ENCODE results near the gene OR10AD1. TPM values are rescaled to one million over a fixed set of nuclear protein-coding genes. Genes with fewer than 3 reads are reported as not detected.

Gene OR10AD1
- polyA plus RNA-seq, 3 donors, result not detected

DNA sequence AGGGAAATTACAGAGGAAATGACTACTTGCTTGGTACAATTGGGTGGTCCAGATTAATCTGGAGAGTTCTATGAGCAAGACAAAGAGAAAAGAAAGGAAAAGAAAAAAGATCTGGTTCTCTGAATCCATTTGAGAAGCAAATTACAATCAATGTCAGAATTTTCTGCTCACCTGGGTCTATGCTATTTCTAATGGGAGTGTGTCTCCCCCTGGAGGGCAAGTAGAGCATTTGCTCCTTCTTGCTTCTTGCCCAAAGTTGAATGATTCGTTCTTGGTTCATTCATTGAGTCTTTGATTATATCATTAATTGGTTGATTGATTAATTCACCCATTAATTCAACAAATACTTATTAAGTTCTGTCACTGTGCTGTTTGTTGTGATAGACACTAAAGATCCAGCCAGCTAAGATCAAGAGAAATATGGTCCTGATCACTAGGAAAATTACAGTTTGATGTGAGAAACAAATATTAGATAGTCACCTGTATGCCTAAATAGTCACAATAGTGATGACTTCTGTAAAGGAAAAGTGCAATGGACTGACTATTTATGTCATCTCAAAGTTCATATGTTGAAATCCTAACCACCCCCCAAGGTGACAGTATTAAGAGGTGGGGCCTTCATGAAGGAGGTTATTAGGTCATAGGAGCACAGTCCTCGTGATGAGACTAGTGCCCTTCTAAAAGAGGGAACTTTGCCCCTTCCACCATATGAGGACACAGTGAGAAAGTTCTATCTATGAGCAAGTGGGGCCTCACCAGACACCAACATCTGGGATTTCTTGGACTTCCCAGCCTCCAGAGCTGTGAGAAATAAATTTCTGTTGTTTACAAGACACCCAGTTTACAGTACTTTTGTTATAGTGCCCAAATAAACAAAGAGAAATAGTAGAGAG, 37.8 kb downstream of the OR10AD1 start:
- Histone ChIP-seq H3K9ac (ENCODE audit: insufficient read depth, low read length, poor library complexity, severe bottlenecking) (no peak overlapping the region), H3K79me2 (ENCODE audit: insufficient read depth, low read length) (no peaks in the 10 kb centered on the region), H3K27me3 (ENCODE audit: control insufficient read depth in 2 of 2, insufficient read depth in 2 of 2, low read length in 2 of 2) (peaks cover 0 to 2% of the 10 kb centered on the region in 2 donors), H3K36me3 (replicated peaks in 1 of 2; ENCODE audit: control insufficient read depth in 1 of 2, insufficient read depth in 2 of 2, low read length in 2 of 2) (no peaks in the 10 kb centered on the region), H3K9me3 (replicated peaks in 1 of 2; ENCODE audit: control insufficient read depth in 1 of 2, insufficient read depth in 1 of 2, low read length in 2 of 2) (no peaks in the 10 kb centered on the region), H3K4me2 (replicated peaks; ENCODE audit: extremely low read depth, low read length, poor library complexity, severe bottlenecking) (no peak overlapping the region), H4K20me1 (ENCODE audit: insufficient read depth, low read length) (no peaks in the 10 kb centered on the region), H3K4me3 (replicated peaks in 1 of 3; ENCODE audit: low read depth in 2 of 3, low read length in 3 of 3) (no peak overlapping the region), H3K4me1 (ENCODE audit: control insufficient read depth in 1 of 2, insufficient read depth in 2 of 2, low read length in 2 of 2) (no peaks in the 10 kb centered on the region), H3K27ac (ENCODE audit: low read depth in 1 of 2, low read length in 2 of 2) (no peak overlapping the region), H2AFZ (ENCODE audit: insufficient read depth, low read depth, low read length, poor library complexity, severe bottlenecking) (no peak overlapping the region)
- WGBS (ENCODE audit: insufficient coverage), result no CpG with 5 or more reads among the region's 2 CpGs
- no peaks in the 10 kb centered on the region for H3K9me3 Mint-ChIP-seq
- H3K4me3 Mint-ChIP-seq, result no peak overlapping the region
- TF ChIP-seq, protein P1, sequence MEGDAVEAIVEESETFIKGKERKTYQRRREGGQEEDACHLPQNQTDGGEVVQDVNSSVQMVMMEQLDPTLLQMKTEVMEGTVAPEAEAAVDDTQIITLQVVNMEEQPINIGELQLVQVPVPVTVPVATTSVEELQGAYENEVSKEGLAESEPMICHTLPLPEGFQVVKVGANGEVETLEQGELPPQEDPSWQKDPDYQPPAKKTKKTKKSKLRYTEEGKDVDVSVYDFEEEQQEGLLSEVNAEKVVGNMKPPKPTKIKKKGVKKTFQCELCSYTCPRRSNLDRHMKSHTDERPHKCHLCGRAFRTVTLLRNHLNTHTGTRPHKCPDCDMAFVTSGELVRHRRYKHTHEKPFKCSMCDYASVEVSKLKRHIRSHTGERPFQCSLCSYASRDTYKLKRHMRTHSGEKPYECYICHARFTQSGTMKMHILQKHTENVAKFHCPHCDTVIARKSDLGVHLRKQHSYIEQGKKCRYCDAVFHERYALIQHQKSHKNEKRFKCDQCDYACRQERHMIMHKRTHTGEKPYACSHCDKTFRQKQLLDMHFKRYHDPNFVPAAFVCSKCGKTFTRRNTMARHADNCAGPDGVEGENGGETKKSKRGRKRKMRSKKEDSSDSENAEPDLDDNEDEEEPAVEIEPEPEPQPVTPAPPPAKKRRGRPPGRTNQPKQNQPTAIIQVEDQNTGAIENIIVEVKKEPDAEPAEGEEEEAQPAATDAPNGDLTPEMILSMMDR (IDR thresholded peaks at IDR 0.05), result peak; percentile 98
- H3K27ac Mint-ChIP-seq, result peak overlapping the region in 1 of 7 donors; percentile 24
- peaks cover 0 to 4% (median 4%) of the 10 kb centered on the region in 3 donors for H3K27me3 Mint-ChIP-seq (ENCODE audit: low read depth in 3 of 3)
- intact Hi-C loops (cut with micrococcal nuclease), result no loop called here
- H3K36me3 Mint-ChIP-seq, result no peaks in the 10 kb centered on the region
- peak; percentile 41 to 60 (median 58) for DNase-seq
- H3K4me1 Mint-ChIP-seq, result peaks cover 3% of the 10 kb centered on the region

- no peak overlapping the region for H3K4me2 ChIP-seq (replicated peaks; ENCODE audit: extremely low read depth, low read length, poor library complexity, severe bottlenecking)
- no CpG with 5 or more reads among the region's 2 CpGs for WGBS (ENCODE audit: insufficient coverage)
- no peaks in the 10 kb centered on the region for H3K4me1 ChIP-seq (ENCODE audit: control insufficient read depth in 1 of 2, insufficient read depth in 2 of 2, low read length in 2 of 2)
- intact Hi-C loops (cut with micrococcal nuclease), result no loop called here
- H3K27ac Mint-ChIP-seq, result no peak overlapping the region
- no peaks in the 10 kb centered on the region for H3K36me3 ChIP-seq (replicated peaks in 1 of 2; ENCODE audit: control insufficient read depth in 1 of 2, insufficient read depth in 2 of 2, low read length in 2 of 2)
- TF ChIP-seq, protein P1 (IDR thresholded peaks at IDR 0.05), result no peak
- H3K4me1 Mint-ChIP-seq, result peaks cover 3% of the 10 kb centered on the region
- H3K27ac ChIP-seq (ENCODE audit: low read depth in 1 of 2, low read length in 2 of 2), result no peak overlapping the region
- H2AFZ ChIP-seq (ENCODE audit: insufficient read depth, low read depth, low read length, poor library complexity, severe bottlenecking), result no peak overlapping the region
- no peak for DNase-seq
- H3K4me3 ChIP-seq (replicated peaks in 1 of 3; ENCODE audit: low read depth in 2 of 3, low read length in 3 of 3), result no peak overlapping the region
- H3K79me2 ChIP-seq (ENCODE audit: insufficient read depth, low read length), result no peaks in the 10 kb centered on the region
- no peaks in the 10 kb centered on the region for H3K9me3 Mint-ChIP-seq
- H3K27me3 Mint-ChIP-seq (ENCODE audit: low read depth in 3 of 3), result peaks cover 0 to 4% (median 4%) of the 10 kb centered on the region in 3 donors
- H4K20me1 ChIP-seq (ENCODE audit: insufficient read depth, low read length), result no peaks in the 10 kb centered on the region
- no peak overlapping the region for H3K4me3 Mint-ChIP-seq
- no peak overlapping the region for H3K9ac ChIP-seq (ENCODE audit: insufficient read depth, low read length, poor library complexity, severe bottlenecking)
- no peaks in the 10 kb centered on the region for H3K9me3 ChIP-seq (replicated peaks in 1 of 2; ENCODE audit: control insufficient read depth in 1 of 2, insufficient read depth in 1 of 2, low read length in 2 of 2)
- peaks cover 0 to 2% of the 10 kb centered on the region in 2 donors for H3K27me3 ChIP-seq (ENCODE audit: control insufficient read depth in 2 of 2, insufficient read depth in 2 of 2, low read length in 2 of 2)
- no peaks in the 10 kb centered on the region for H3K36me3 Mint-ChIP-seq
Observed at GRCh38 chr12:48164451-48164850, 38.6 kb downstream of the OR10AD1 start.

Measured in CD14-positive monocyte (primary cell).